Stimulated activated CD8-positive, alpha-beta memory T cell treated with anti-CD3 and anti-CD28 coated beads, Interleukin-4, amount 100 ng/mL, for 24 hours (primary cell): ENCODE measurements around the gene KIF26B.
"Not testable (repeated sequence)": the region's sequence is repeated elsewhere in the genome, so short reads cannot be mapped to it uniquely, and the experiment has no call there.

Experiments used
- DNase-seq: peaks from one replicate; pipeline ENCODE4 v3.0.0-alpha.2; 2020; ENCODE audit warnings: low read depth

KIF26B gene

GRCh38 chr1:245325922-245326795 is 171.4 kb downstream of the KIF26B start:
- no peak for DNase-seq

- DNase-seq: no peak
Observed at GRCh38 chr1:245327360-245327759, 172.6 kb downstream of the KIF26B start.

GRCh38 chr1:245327842-245328241 is 173.1 kb downstream of the KIF26B start:
- DNase-seq: no peak

GRCh38 chr1:245330951-245331350 is 176.2 kb downstream of the KIF26B start:
- no peak for DNase-seq

- DNase-seq: no peak
Observed at GRCh38 chr1:245332085-245332484, 177.3 kb downstream of the KIF26B start.

GRCh38 chr1:245332513-245332912 is 177.7 kb downstream of the KIF26B start:
- DNase-seq: peak; percentile 31

GRCh38 chr1:245334235-245334634 is 179.4 kb downstream of the KIF26B start:
- no peak for DNase-seq

- no peak for DNase-seq
Observed at GRCh38 chr1:245334827-245335490, 180.2 kb downstream of the KIF26B start.

- DNase-seq: not testable (repeated sequence)
Observed at GRCh38 chr1:245335684-245336083, 180.9 kb downstream of the KIF26B start.

- no peak for DNase-seq
Observed at GRCh38 chr1:245336149-245336983, 181.6 kb downstream of the KIF26B start.

GRCh38 chr1:245336984-245337355 is 182.2 kb downstream of the KIF26B start:
- DNase-seq: not testable (repeated sequence)

GRCh38 chr1:245337829-245338484 is 183.2 kb downstream of the KIF26B start:
- no peak for DNase-seq

- no peak for DNase-seq
Observed at GRCh38 chr1:245338485-245338877, 183.7 kb downstream of the KIF26B start.

- DNase-seq: no peak
Observed at GRCh38 chr1:245341743-245342142, 187.0 kb downstream of the KIF26B start.

- no peak for DNase-seq
Observed at GRCh38 chr1:245345191-245345884, 190.6 kb downstream of the KIF26B start.

GRCh38 chr1:245348626-245349025 is 193.8 kb downstream of the KIF26B start:
- DNase-seq: no peak

- no peak for DNase-seq
Observed at GRCh38 chr1:245353411-245353810, 198.6 kb downstream of the KIF26B start.

GRCh38 chr1:245353915-245354775 is 199.4 kb downstream of the KIF26B start:
- DNase-seq: no peak

GRCh38 chr1:245355851-245356630 is 201.3 kb downstream of the KIF26B start:
- DNase-seq: not testable (repeated sequence)
